MM.1S (cell line): ENCODE measurements around the gene PAOX.

Experiments
- DNase-seq: peaks from one replicate; pipeline ENCODE4 v3.0.0-alpha.2; 2015
- H2AFZ ChIP-seq: fragments of 300-600 bp; sonication (generic); 2 replicates; pipeline ENCODE4 v1.6.0; 2016; ENCODE audit warnings: antibody characterized with exemption, low read length
- H3F3A ChIP-seq: fragments of 300-600 bp; sonication (generic); 2 replicates; pipeline ENCODE4 v1.6.1; 2016; ENCODE audit warnings: mild to moderate bottlenecking, antibody characterized with exemption, low read length, moderate library complexity, mixed read lengths; ENCODE audit not compliant: insufficient read depth
- H3K27ac ChIP-seq: fragments of 300-600 bp; sonication (generic); 2 replicates; pipeline ENCODE4 v1.5.1; 2016; ENCODE audit warnings: mild to moderate bottlenecking, low read length
- H3K27me3 ChIP-seq: fragments of 300-600 bp; sonication (generic); replicated peaks from 2 replicates; pipeline ENCODE4 v1.6.0; 2016; ENCODE audit warnings: low read length; ENCODE audit not compliant: insufficient read depth
- H3K36me3 ChIP-seq: fragments of 300-600 bp; sonication (generic); replicated peaks from 2 replicates; pipeline ENCODE4 v1.6.1; 2016; ENCODE audit warnings: mild to moderate bottlenecking, low read length, mixed read lengths; ENCODE audit not compliant: insufficient read depth
- H3K4me1 ChIP-seq: fragments of 300-600 bp; sonication (generic); 2 replicates; pipeline ENCODE4 v1.6.1; 2016; ENCODE audit warnings: low read length, mixed read lengths
- H3K4me2 ChIP-seq: fragments of 300-600 bp; sonication (generic); 2 replicates; pipeline ENCODE4 v1.6.0; 2016; ENCODE audit warnings: low read depth, low read length
- H3K4me3 ChIP-seq: fragments of 300-600 bp; sonication (generic); 2 replicates; pipeline ENCODE4 v1.5.1; 2016; ENCODE audit warnings: low read length, mixed read lengths
- H3K79me2 ChIP-seq: fragments of 300-600 bp; sonication (generic); 2 replicates; pipeline ENCODE4 v1.6.1; 2016; ENCODE audit warnings: mixed run types, low read length, mixed read lengths
- H3K9ac ChIP-seq: fragments of 300-600 bp; sonication (generic); 2 replicates; pipeline ENCODE4 v1.6.1; 2016; ENCODE audit warnings: low read length, mixed read lengths
- H3K9me2 ChIP-seq: fragments of 300-600 bp; sonication (generic); replicated peaks from 2 replicates; pipeline ENCODE4 v1.6.1; 2016; ENCODE audit warnings: mild to moderate bottlenecking, low read length, mixed read lengths; ENCODE audit not compliant: insufficient read depth
- H3K9me3 ChIP-seq: fragments of 300-600 bp; sonication (generic); replicated peaks from 2 replicates; pipeline ENCODE4 v1.6.1; 2016; ENCODE audit warnings: mild to moderate bottlenecking, low read length, mixed read lengths; ENCODE audit not compliant: insufficient read depth
- H4K20me1 ChIP-seq: fragments of 300-600 bp; sonication (generic); 2 replicates; pipeline ENCODE4 v1.6.1; 2016; ENCODE audit warnings: mild to moderate bottlenecking, low read length, moderate library complexity, mixed read lengths; ENCODE audit not compliant: insufficient read depth
- CTCF ChIP-seq: fragments of 300-600 bp; sonication (generic); IDR thresholded peaks from 2 replicates; pipeline ENCODE4 v1.5.1; 2016; ENCODE audit warnings: antibody characterized with exemption, low read length, mixed read lengths
- EZH2 ChIP-seq: fragments of 300-600 bp; sonication (generic); optimal IDR thresholded peaks from 2 replicates; pipeline ENCODE3; 2017; ENCODE audit warnings: low read depth, mild to moderate bottlenecking, antibody characterized with exemption, low read length, mixed read lengths
- EZH2phosphoT487 ChIP-seq: fragments of 300-600 bp; sonication (generic); IDR thresholded peaks from 2 replicates; pipeline ENCODE4 v1.6.1; 2018; ENCODE audit warnings: antibody characterized with exemption, low read length

Gene PAOX

GRCh38 chr10:133396035-133396624 is 17.1 kb downstream of the PAOX start:
- H3K9me3 ChIP-seq, result no peaks in the 10 kb centered on the region
- H2AFZ ChIP-seq, result no peak overlapping the region
- TF ChIP-seq CTCF, result no peak
- TF ChIP-seq EZH2phosphoT487, result no peak
- no peak for TF ChIP-seq EZH2
- no peaks in the 10 kb centered on the region for H3K27me3 ChIP-seq
- H3K4me1 ChIP-seq, result peaks cover 21% of the 10 kb centered on the region
- H3F3A ChIP-seq, result peaks cover 14% of the 10 kb centered on the region
- H3K4me3 ChIP-seq, result no peak overlapping the region
- peaks cover 2% of the 10 kb centered on the region; the same call in 1 of the 2 replicates for H3K36me3 ChIP-seq
- H3K4me2 ChIP-seq, result no peak overlapping the region
- H4K20me1 ChIP-seq, result no peaks in the 10 kb centered on the region
- DNase-seq, result no peak
- peaks cover 42% of the 10 kb centered on the region for H3K79me2 ChIP-seq
- H3K9ac ChIP-seq, result no peak overlapping the region
- no peak overlapping the region for H3K27ac ChIP-seq
- H3K9me2 ChIP-seq, result no peaks in the 10 kb centered on the region

GRCh38 chr10:133397938-133398337 is 18.9 kb downstream of the PAOX start:
- Histone ChIP-seq H3K9ac (no peak overlapping the region), H3F3A (peaks cover 19% of the 10 kb centered on the region), H3K4me2 (no peak overlapping the region), H3K4me1 (peaks cover 22% of the 10 kb centered on the region), H3K9me3 (no peaks in the 10 kb centered on the region), H4K20me1 (no peaks in the 10 kb centered on the region), H3K9me2 (no peaks in the 10 kb centered on the region), H3K79me2 (peaks cover 55% of the 10 kb centered on the region), H3K27ac (no peak overlapping the region), H3K27me3 (no peaks in the 10 kb centered on the region), H3K4me3 (no peak overlapping the region), H3K36me3 (peaks cover 12% of the 10 kb centered on the region), H2AFZ (no peak overlapping the region)
- TF ChIP-seq EZH2 (no peak), EZH2phosphoT487 (no peak), CTCF (no peak)
- no peak for DNase-seq

GRCh38 chr10:133399123-133399601 is 20.1 kb downstream of the PAOX start:
- no peaks in the 10 kb centered on the region for H3K9me2 ChIP-seq
- peaks cover 61% of the 10 kb centered on the region for H3K79me2 ChIP-seq
- H3K9me3 ChIP-seq, result no peaks in the 10 kb centered on the region
- TF ChIP-seq EZH2 (no peak), CTCF (no peak), EZH2phosphoT487 (no peak)
- no peak overlapping the region for H3K4me2 ChIP-seq
- H3K4me1 ChIP-seq, result peaks cover 22% of the 10 kb centered on the region
- H3K27me3 ChIP-seq, result no peaks in the 10 kb centered on the region
- H3K9ac ChIP-seq, result no peak overlapping the region
- peaks cover 19% of the 10 kb centered on the region for H3F3A ChIP-seq
- H3K36me3 ChIP-seq, result peaks cover 12% of the 10 kb centered on the region
- H4K20me1 ChIP-seq, result no peaks in the 10 kb centered on the region
- DNase-seq, result no peak
- H3K27ac ChIP-seq, result no peak overlapping the region
- no peak overlapping the region for H2AFZ ChIP-seq
- no peak overlapping the region for H3K4me3 ChIP-seq
